GM12801 (cell line): ENCODE results near the gene CFAP119.

ENCODE experiments used
- TF ChIP-seq, protein P1 (sequence below): IDR thresholded peaks from one replicate; pipeline ENCODE4 v1.5.1; 2011; ENCODE audit warnings: control low read depth; ENCODE audit not compliant: insufficient read length; ENCODE audit errors: extremely low read depth

Gene CFAP119

DNA sequence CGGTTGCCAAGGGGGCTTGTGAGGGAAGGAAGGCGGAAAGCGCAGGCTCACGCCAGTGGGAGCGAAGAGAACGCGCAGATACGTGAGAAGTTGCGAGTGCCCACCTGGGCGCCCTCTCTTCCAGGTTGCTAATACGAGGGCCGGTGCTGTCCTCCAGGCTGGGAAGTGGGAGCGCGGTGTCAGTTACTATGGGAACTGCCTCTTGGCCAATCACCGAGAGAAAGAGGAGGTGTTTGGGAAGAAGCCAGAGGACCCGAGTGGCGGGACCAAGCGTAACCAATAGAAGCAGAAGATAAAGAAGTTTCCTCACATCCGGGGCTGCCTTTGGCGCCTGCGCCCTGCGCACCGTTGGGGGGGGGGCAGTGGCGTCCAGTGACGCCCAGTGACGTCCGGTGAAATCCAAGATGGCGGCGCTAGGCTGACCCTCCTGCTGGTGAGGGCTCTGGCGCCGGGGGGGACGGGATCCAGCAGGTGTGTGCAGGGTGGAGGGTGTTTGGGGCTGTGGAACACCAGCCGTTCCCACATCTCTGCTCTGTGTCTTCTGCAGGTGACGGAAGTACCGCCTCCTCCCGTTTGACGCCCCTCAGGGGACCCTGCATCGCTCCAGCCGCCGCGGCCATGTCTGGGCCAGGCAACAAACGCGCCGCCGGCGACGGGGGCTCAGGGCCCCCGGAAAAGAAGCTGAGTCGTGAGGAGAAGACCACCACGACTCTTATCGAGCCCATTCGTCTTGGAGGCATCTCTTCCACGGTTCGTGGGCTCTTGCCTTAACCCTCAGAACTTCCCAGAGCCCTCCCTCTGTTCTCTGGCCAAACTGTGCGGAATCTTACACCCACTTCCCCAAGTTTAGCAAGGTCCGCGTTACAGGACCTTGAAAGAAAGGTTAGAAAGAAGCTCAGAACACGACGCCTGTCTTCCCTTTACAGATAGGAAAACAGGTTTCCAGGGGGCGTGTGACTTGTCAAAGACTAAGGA, at the start of gene CFAP119, which contains the start of gene RNF40:
TSS of gene CFAP119 (minus strand) at position 135 of the 975 bp plus-strand sequence. CDS start 314 bp downstream, outside the sequence.
TSS of gene RNF40 (plus strand) at position 395 of the 975 bp plus-strand sequence. CDS start at position 619, 224 bp downstream.
- TF ChIP-seq, protein P1, sequence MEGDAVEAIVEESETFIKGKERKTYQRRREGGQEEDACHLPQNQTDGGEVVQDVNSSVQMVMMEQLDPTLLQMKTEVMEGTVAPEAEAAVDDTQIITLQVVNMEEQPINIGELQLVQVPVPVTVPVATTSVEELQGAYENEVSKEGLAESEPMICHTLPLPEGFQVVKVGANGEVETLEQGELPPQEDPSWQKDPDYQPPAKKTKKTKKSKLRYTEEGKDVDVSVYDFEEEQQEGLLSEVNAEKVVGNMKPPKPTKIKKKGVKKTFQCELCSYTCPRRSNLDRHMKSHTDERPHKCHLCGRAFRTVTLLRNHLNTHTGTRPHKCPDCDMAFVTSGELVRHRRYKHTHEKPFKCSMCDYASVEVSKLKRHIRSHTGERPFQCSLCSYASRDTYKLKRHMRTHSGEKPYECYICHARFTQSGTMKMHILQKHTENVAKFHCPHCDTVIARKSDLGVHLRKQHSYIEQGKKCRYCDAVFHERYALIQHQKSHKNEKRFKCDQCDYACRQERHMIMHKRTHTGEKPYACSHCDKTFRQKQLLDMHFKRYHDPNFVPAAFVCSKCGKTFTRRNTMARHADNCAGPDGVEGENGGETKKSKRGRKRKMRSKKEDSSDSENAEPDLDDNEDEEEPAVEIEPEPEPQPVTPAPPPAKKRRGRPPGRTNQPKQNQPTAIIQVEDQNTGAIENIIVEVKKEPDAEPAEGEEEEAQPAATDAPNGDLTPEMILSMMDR, result no peak

DNA sequence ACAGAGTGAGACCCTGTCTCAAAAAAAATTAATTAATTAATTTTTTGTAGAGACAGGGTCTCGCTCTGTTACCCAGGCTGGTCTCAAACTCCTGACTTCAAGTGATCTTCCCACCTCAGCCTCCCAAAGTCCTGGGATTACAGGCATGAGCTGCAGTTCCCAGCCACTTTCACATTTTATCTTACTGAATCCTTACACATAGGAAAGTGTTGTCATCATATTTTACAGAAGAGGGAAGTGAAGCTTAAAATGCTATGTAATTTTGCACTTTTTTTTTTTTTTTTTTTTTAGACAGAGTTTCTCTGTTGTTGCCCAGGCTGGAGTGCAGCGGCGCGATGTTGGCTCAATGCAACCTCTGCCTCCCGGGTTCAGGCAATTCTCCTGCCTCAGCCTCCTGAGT, 46.3 kb upstream of the CFAP119 start:
- TF ChIP-seq, protein P1, result no peak

DNA sequence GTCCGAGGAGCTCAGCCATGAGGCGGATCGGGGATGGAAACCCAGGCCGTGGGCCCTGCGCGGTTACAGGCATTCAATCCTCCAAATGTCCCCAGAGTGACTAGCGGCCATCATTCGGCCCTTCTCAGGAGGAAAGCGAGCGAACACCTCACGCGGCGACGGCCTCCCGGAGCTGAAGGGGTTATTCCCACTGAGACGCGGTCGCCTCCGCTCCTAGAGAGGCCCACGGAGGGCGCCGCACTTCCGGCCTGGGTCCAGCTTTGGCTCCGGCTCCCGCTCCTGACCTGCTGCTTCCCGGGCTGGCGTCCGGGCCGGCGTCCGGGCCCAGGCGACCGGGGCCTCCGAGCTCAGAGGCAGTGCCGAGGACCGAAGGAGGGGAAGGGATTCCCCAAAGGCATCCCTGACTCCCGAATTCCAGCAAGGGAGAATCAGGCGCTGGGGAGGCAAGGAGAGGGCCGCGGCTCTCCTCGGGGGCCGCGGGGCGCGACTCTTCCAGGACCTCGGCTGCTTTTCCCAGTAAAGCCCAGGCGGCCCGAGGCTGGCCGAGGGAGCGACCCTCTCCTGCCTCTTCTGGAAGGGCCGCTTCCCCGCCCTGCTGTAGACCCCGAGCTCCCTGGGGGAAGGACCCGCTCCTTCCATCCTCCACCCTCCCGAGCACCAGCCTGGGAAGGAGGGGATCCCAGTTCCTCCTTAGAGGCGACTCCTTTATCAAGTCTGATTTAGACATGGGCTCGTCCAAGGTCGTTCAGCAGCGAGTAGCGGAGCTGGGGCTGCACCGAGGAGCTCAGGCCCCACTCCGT, 43.7 kb upstream of the CFAP119 start:
- TF ChIP-seq, protein P1, result no peak

DNA sequence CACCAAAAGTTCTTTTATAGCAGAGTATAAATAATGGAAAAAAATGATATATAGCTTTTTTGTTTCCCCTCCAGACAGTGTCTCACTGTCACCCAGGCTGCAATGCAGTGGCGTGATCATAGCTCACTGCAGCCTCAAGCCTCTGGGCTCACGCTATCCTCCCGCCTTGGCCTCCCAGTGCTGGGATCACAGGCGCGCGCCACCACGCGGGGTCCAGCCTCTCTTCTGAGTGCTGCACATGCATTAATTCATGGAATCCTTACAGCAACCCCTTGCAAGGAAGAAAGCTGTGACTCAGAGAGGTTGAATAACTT, 43.2 kb upstream of the CFAP119 start:
- TF ChIP-seq, protein P1, result no peak

DNA sequence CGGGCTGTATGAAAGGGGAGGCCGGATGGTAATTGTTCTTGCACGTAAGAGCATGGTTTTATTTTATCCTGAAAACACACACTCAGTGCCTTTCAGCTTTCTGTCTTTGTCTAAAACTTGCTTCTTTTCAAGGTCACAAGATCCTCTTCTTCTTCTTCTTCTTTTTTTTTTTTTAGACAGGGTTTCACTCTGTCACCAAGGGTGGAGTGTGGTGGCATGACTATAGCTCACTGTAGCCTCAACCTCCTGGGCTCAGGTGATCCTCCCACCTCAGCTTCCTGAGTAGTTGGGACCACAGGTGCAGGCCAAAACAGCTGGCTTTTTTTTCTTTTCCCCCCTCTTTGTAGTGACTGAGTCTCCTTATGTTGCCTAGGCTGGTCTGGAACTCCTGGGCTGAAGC, 41.1 kb upstream of the CFAP119 start:
- TF ChIP-seq, protein P1, result no peak

DNA sequence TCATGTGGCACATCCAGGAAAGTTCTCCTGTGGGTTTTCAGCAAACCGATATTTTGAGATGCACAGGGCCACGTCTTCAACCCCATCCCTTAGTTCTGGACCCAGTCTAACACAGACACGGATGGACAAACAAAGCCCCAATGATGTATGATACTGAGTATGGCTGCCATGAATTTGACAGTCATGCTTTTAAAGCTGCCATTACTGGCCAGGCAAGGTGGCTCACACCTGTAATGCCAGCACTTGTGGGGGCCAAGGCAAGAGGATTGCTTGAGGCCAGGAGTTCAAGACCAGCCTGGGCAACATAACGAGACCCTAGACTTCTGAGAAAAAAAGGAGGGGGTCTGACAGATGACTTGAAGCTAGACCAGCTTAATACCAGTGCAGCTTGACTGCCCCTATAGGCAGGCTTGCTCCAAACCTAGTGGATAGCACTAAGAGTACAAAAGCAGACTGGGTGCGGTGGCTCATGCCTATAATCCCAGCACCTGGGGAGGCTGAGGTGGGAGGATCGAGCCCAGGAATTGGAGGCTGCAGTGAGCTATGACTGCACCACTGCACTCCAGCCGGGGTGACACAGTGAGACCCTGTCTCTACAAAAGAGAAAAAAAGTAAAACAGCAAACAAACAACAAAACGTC, 35.9 kb upstream of the CFAP119 start:
- TF ChIP-seq, protein P1, result no peak

DNA sequence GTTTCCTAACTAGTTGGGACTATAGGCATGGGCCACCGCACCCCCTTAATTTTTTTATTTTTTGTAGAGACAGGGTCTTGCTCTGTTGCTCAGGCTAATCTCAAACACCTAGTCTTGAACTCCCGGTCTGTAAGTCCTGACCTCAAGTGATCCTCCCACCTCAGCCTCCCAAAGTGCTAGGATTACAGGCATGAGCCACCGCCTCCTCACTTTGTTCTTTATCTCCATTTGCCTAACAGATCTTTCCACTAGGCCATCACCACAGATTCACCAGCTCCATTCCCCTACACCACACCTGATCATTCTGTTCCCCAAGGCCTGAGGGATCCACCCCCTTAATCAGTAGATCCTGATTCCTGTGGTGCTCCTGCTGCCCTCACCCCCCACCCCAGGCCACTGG, 32.8 kb upstream of the CFAP119 start:
- TF ChIP-seq, protein P1, result no peak
